Measurements from ENCODE around the gene ZNF524.

ZNF524 gene

GRCh38 chr19:55640577-55641425, 40.7 kb downstream of the ZNF524 start, which contains the start of gene ZNF580:
Gene ZNF580 (plus strand): TSS chr19:55641002. CDS start chr19:55642509, 1,507 bp downstream.
- no peaks in the 10 kb centered on the region for H3K27me3 ChIP-seq (ENCODE audit: control insufficient read depth, insufficient read depth, low read length)
- H3K4me2 ChIP-seq (ENCODE audit: low read length): peak within 1 kb of the TSS; percentile 92
- H3K4me3 ChIP-seq (ENCODE audit: low read length): peak within 1 kb of the TSS; percentile 94
- peaks cover 12% of the 10 kb centered on the region for H3K36me3 ChIP-seq (ENCODE audit: insufficient read depth, low read length)
- H3K9ac ChIP-seq (ENCODE audit: low read depth, low read length): peak within 1 kb of the TSS; percentile 90
- peaks cover 46% of the 10 kb centered on the region for H3K4me1 ChIP-seq (ENCODE audit: control insufficient read depth, insufficient read depth, low read length)
- H3K9me3 ChIP-seq (replicated peaks; ENCODE audit: low read length): no peaks in the 10 kb centered on the region

- Histone ChIP-seq H3K9me3 (replicated peaks; ENCODE audit: low read length) (no peaks in the 10 kb centered on the region), H3K9ac (ENCODE audit: low read depth, low read length) (peak overlapping the region; percentile 90), H3K4me3 (ENCODE audit: low read length) (peak overlapping the region; percentile 94), H3K4me1 (ENCODE audit: control insufficient read depth, insufficient read depth, low read length) (peaks cover 38% of the 10 kb centered on the region), H3K36me3 (ENCODE audit: insufficient read depth, low read length) (peaks cover 12% of the 10 kb centered on the region), H3K4me2 (ENCODE audit: low read length) (peak overlapping the region; percentile 92), H3K27me3 (ENCODE audit: control insufficient read depth, insufficient read depth, low read length) (no peaks in the 10 kb centered on the region)
Measured at GRCh38 chr19:55641426-55642152, 41.5 kb downstream of the ZNF524 start.

- Histone ChIP-seq H3K36me3 (ENCODE audit: insufficient read depth, low read length) (peaks cover 12% of the 10 kb centered on the region), H3K4me3 (ENCODE audit: low read length) (peak overlapping the region; percentile 94), H3K9ac (ENCODE audit: low read depth, low read length) (peak overlapping the region; percentile 90), H3K4me1 (ENCODE audit: control insufficient read depth, insufficient read depth, low read length) (peaks cover 42% of the 10 kb centered on the region), H3K27me3 (ENCODE audit: control insufficient read depth, insufficient read depth, low read length) (no peaks in the 10 kb centered on the region), H3K9me3 (replicated peaks; ENCODE audit: low read length) (no peaks in the 10 kb centered on the region), H3K4me2 (ENCODE audit: low read length) (peak overlapping the region; percentile 92)
Measured at GRCh38 chr19:55642153-55643002, 42.3 kb downstream of the ZNF524 start.

GRCh38 chr19:55643003-55643886, 43.2 kb downstream of the ZNF524 start, which contains the start of gene ZNF581:
Gene ZNF581 (plus strand): TSS chr19:55643649. CDS start chr19:55644572, 923 bp downstream.
- peaks cover 12% of the 10 kb centered on the region for H3K36me3 ChIP-seq (ENCODE audit: insufficient read depth, low read length)
- no peaks in the 10 kb centered on the region for H3K27me3 ChIP-seq (ENCODE audit: control insufficient read depth, insufficient read depth, low read length)
- H3K9me3 ChIP-seq (replicated peaks; ENCODE audit: low read length): no peaks in the 10 kb centered on the region
- peak within 1 kb of the TSS; percentile 94 for H3K4me3 ChIP-seq (ENCODE audit: low read length)
- H3K4me1 ChIP-seq (ENCODE audit: control insufficient read depth, insufficient read depth, low read length): peaks cover 46% of the 10 kb centered on the region
- peak within 1 kb of the TSS; percentile 90 for H3K9ac ChIP-seq (ENCODE audit: low read depth, low read length)
- H3K4me2 ChIP-seq (ENCODE audit: low read length): peak within 1 kb of the TSS; percentile 92

GRCh38 chr19:55643887-55644176, 43.7 kb downstream of the ZNF524 start:
- Histone ChIP-seq H3K9me3 (replicated peaks; ENCODE audit: low read length) (no peaks in the 10 kb centered on the region), H3K4me3 (ENCODE audit: low read length) (peak overlapping the region; percentile 94), H3K4me1 (ENCODE audit: control insufficient read depth, insufficient read depth, low read length) (peaks cover 49% of the 10 kb centered on the region), H3K4me2 (ENCODE audit: low read length) (peak overlapping the region; percentile 92), H3K36me3 (ENCODE audit: insufficient read depth, low read length) (peaks cover 12% of the 10 kb centered on the region), H3K27me3 (ENCODE audit: control insufficient read depth, insufficient read depth, low read length) (no peaks in the 10 kb centered on the region), H3K9ac (ENCODE audit: low read depth, low read length) (peak overlapping the region; percentile 90)

- Histone ChIP-seq H3K4me2 (ENCODE audit: low read length) (peak overlapping the region; percentile 92), H3K36me3 (ENCODE audit: insufficient read depth, low read length) (peaks cover 12% of the 10 kb centered on the region)
Measured at GRCh38 chr19:55644191-55644833, 44.2 kb downstream of the ZNF524 start.

GRCh38 chr19:55644842-55645511, 44.9 kb downstream of the ZNF524 start:
- Histone ChIP-seq H3K9ac (ENCODE audit: low read depth, low read length) (peak overlapping the region; percentile 90), H3K4me3 (ENCODE audit: low read length) (peak overlapping the region; percentile 94), H3K4me2 (ENCODE audit: low read length) (peak overlapping the region; percentile 92), H3K9me3 (replicated peaks; ENCODE audit: low read length) (no peaks in the 10 kb centered on the region), H3K36me3 (ENCODE audit: insufficient read depth, low read length) (peaks cover 12% of the 10 kb centered on the region), H3K27me3 (ENCODE audit: control insufficient read depth, insufficient read depth, low read length) (no peaks in the 10 kb centered on the region), H3K4me1 (ENCODE audit: control insufficient read depth, insufficient read depth, low read length) (peaks cover 52% of the 10 kb centered on the region)

More at GRCh38 chr19:55644191-55644833, 44.2 kb downstream of the ZNF524 start:
- Histone ChIP-seq H3K4me3 (ENCODE audit: low read length) (peak overlapping the region; percentile 94), H3K9ac (ENCODE audit: low read depth, low read length) (peak overlapping the region; percentile 90), H3K9me3 (replicated peaks; ENCODE audit: low read length) (no peaks in the 10 kb centered on the region), H3K4me1 (ENCODE audit: control insufficient read depth, insufficient read depth, low read length) (peaks cover 54% of the 10 kb centered on the region), H3K27me3 (ENCODE audit: control insufficient read depth, insufficient read depth, low read length) (no peaks in the 10 kb centered on the region)

- H3K36me3 ChIP-seq (ENCODE audit: insufficient read depth, low read length): peaks cover 12% of the 10 kb centered on the region
- H3K4me2 ChIP-seq (ENCODE audit: low read length): peak overlapping the region; percentile 92
- H3K9me3 ChIP-seq (replicated peaks; ENCODE audit: low read length): no peaks in the 10 kb centered on the region
- no peak overlapping the region for H3K4me3 ChIP-seq (ENCODE audit: low read length)
- no peak overlapping the region for H3K9ac ChIP-seq (ENCODE audit: low read depth, low read length)
- peaks cover 47% of the 10 kb centered on the region for H3K4me1 ChIP-seq (ENCODE audit: control insufficient read depth, insufficient read depth, low read length)
- H3K27me3 ChIP-seq (ENCODE audit: control insufficient read depth, insufficient read depth, low read length): no peaks in the 10 kb centered on the region
Measured at GRCh38 chr19:55645512-55645881, 45.4 kb downstream of the ZNF524 start.

- Histone ChIP-seq H3K27me3 (ENCODE audit: control insufficient read depth, insufficient read depth, low read length) (no peaks in the 10 kb centered on the region), H3K4me3 (ENCODE audit: low read length) (peak overlapping the region; percentile 92), H3K36me3 (ENCODE audit: insufficient read depth, low read length) (peaks cover 18% of the 10 kb centered on the region), H3K9ac (ENCODE audit: low read depth, low read length) (peak overlapping the region; percentile 86), H3K4me2 (ENCODE audit: low read length) (peak overlapping the region; percentile 99), H3K9me3 (replicated peaks; ENCODE audit: low read length) (no peaks in the 10 kb centered on the region), H3K4me1 (ENCODE audit: control insufficient read depth, insufficient read depth, low read length) (peaks cover 43% of the 10 kb centered on the region)
Measured at GRCh38 chr19:55646889-55647731, 47.0 kb downstream of the ZNF524 start.
